ENCODE results near the gene PDIA2. TPM values are rescaled to one million over a fixed set of nuclear protein-coding genes. Genes with fewer than 3 reads are reported as not detected.

The PDIA2 gene
- total RNA-seq, 1 experiment from 2014 or later, result 1.1 TPM

DNA sequence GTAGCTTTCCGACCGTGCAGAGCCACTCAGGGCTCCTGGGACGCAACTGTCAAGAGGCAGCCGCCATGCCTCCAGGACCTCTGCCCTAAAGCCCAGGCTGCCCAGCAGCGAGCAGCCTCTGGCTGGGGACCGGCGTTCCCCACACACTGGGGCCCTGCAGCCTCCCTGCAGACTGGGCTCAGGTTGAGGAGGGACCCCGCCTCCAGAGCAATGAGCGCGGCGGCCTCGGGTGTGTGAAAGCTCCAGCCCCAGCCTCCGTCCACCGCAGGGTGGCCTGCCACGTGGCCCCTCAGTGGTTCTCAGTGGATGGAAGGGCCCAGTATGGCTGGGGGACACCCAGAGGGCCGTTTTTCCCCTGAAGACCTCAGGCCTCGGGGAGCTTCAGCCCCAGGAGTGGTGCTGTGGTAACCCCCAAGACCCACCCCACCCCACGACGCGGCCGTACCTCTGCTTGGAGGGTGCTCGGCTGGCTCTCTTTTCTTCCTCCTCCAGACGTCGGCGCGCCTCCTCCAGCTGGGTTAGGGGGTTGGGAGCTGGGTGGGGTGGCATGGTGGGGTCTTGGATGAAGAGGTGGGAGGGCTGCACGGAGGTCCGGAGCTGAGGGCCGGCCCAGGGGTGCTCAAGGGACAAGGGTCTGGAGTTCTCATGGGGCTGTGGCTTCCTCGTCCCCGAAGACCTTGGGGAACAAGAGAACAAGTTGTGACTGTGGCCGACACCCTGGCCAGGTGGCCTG, 10.2 kb downstream of the PDIA2 start:
- no TSS peak for BruUV-seq (replicated peaks)
- no peak overlapping the region for H3K27ac ChIP-seq (ENCODE audit: low read length)
- in situ Hi-C loops (cut with HindIII; ENCODE audit: low pct_unique_long_range_greater_than_20kb, low sequenced_read_pairs), result no loop called here
- ATAC-seq (no peak), DNase-seq (ENCODE audit: low read depth, low spot score) (no peak)
- CTCF ChIA-PET, result no interaction called here
- H3K4me3 ChIP-seq (ENCODE audit: low read depth in 2 of 2, low read length in 2 of 2), result no peak overlapping the region
- POLR2A ChIA-PET, result interaction anchor here (0.7 kb wide), 1 partner anchor 144 kb away, joined by 13 read pairs; no protein-coding TSS in a partner anchor
- no peaks in the 10 kb centered on the region for H3K27me3 ChIP-seq (ENCODE audit: control insufficient read depth, insufficient read depth, low read length)
- H3K36me3 ChIP-seq (ENCODE audit: control insufficient read depth, insufficient read depth, low read length), result no peaks in the 10 kb centered on the region
- intact Hi-C loops (cut with micrococcal nuclease; ENCODE audit: unreplicated experiment), result no loop called here
- no peaks in the 10 kb centered on the region for H3K9me3 ChIP-seq (ENCODE audit: control insufficient read depth, insufficient read depth, low read depth, low read length)
- no peaks in the 10 kb centered on the region for H3K4me1 ChIP-seq (ENCODE audit: control insufficient read depth, insufficient read depth, low read length)
- TF ChIP-seq SIN3A (IDR thresholded peaks at IDR 0.05; ENCODE audit: borderline replicate concordance, insufficient read depth, low read depth, low read length), result no peak
- TF ChIP-seq, protein P1, sequence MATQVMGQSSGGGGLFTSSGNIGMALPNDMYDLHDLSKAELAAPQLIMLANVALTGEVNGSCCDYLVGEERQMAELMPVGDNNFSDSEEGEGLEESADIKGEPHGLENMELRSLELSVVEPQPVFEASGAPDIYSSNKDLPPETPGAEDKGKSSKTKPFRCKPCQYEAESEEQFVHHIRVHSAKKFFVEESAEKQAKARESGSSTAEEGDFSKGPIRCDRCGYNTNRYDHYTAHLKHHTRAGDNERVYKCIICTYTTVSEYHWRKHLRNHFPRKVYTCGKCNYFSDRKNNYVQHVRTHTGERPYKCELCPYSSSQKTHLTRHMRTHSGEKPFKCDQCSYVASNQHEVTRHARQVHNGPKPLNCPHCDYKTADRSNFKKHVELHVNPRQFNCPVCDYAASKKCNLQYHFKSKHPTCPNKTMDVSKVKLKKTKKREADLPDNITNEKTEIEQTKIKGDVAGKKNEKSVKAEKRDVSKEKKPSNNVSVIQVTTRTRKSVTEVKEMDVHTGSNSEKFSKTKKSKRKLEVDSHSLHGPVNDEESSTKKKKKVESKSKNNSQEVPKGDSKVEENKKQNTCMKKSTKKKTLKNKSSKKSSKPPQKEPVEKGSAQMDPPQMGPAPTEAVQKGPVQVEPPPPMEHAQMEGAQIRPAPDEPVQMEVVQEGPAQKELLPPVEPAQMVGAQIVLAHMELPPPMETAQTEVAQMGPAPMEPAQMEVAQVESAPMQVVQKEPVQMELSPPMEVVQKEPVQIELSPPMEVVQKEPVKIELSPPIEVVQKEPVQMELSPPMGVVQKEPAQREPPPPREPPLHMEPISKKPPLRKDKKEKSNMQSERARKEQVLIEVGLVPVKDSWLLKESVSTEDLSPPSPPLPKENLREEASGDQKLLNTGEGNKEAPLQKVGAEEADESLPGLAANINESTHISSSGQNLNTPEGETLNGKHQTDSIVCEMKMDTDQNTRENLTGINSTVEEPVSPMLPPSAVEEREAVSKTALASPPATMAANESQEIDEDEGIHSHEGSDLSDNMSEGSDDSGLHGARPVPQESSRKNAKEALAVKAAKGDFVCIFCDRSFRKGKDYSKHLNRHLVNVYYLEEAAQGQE (IDR thresholded peaks at IDR 0.05; ENCODE audit: insufficient read depth in 1 of 2, low read depth in 2 of 2, low read length in 1 of 2), result no peak

DNA sequence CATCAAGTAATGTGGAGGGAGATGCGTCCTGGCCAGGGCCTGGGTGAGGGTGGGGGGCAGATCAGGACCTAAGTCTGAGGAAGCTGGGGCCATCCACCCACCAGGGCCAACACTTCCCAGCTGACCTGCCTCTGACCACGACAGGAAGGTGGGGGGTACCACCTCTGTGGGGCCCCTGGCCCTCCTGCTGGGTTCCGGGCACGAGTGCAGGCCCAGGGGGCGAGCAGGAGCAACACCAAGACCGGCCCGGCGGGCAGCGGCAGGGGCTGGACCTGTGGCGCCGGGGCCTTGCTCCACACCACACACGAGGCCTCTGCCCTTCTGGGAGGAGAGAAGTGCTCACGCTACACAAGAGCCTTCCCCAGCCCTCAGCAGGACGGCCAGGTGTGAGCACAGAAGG, 13.3 kb downstream of the PDIA2 start:
- H3K36me3 ChIP-seq (ENCODE audit: control insufficient read depth, insufficient read depth, low read length), result no peaks in the 10 kb centered on the region
- TF ChIP-seq TCF7L2 (IDR thresholded peaks at IDR 0.05; ENCODE audit: low read depth, low read length) (no peak), SIN3A (IDR thresholded peaks at IDR 0.05; ENCODE audit: borderline replicate concordance, insufficient read depth, low read depth, low read length) (no peak), POLR2AphosphoS5 (IDR thresholded peaks at IDR 0.05; ENCODE audit: low read depth, low read length) (no peak)
- TF ChIP-seq, protein P1 (IDR thresholded peaks at IDR 0.05; ENCODE audit: insufficient read depth in 1 of 2, low read depth in 2 of 2, low read length in 1 of 2), result no peak
- TF ChIP-seq, protein P2, sequence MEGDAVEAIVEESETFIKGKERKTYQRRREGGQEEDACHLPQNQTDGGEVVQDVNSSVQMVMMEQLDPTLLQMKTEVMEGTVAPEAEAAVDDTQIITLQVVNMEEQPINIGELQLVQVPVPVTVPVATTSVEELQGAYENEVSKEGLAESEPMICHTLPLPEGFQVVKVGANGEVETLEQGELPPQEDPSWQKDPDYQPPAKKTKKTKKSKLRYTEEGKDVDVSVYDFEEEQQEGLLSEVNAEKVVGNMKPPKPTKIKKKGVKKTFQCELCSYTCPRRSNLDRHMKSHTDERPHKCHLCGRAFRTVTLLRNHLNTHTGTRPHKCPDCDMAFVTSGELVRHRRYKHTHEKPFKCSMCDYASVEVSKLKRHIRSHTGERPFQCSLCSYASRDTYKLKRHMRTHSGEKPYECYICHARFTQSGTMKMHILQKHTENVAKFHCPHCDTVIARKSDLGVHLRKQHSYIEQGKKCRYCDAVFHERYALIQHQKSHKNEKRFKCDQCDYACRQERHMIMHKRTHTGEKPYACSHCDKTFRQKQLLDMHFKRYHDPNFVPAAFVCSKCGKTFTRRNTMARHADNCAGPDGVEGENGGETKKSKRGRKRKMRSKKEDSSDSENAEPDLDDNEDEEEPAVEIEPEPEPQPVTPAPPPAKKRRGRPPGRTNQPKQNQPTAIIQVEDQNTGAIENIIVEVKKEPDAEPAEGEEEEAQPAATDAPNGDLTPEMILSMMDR (IDR thresholded peaks at IDR 0.05), result no peak
- intact Hi-C loops (cut with micrococcal nuclease; ENCODE audit: unreplicated experiment) (no loop called here), in situ Hi-C loops (cut with HindIII; ENCODE audit: low pct_unique_long_range_greater_than_20kb, low sequenced_read_pairs) (no loop called here)
- H3K27ac ChIP-seq (ENCODE audit: low read length), result no peak overlapping the region
- ChIA-PET POLR2A (no interaction called here), CTCF (no interaction called here)
- no peaks in the 10 kb centered on the region for H3K9me3 ChIP-seq (ENCODE audit: control insufficient read depth, insufficient read depth, low read depth, low read length)
- no peak for DNase-seq (ENCODE audit: low read depth, low spot score)
- no peaks in the 10 kb centered on the region for H3K27me3 ChIP-seq (ENCODE audit: control insufficient read depth, insufficient read depth, low read length)
- no peak for ATAC-seq
- H3K4me3 ChIP-seq (ENCODE audit: low read depth in 2 of 2, low read length in 2 of 2), result no peak overlapping the region
- BruUV-seq (replicated peaks), result no TSS peak
- no peaks in the 10 kb centered on the region for H3K4me1 ChIP-seq (ENCODE audit: control insufficient read depth, insufficient read depth, low read length)
